Natural killer cell (primary cell): Measurements from ENCODE around the gene KCNA5. TPM values are rescaled to one million over a fixed set of nuclear protein-coding genes. Genes with fewer than 3 reads are reported as not detected.

Source experiments
- ATAC-seq, 3 donors: fragments of 150-1000 bp in 2 of 3; fragments of 200-7000 bp in 1 of 3; cut with Tn5 transposase; 1 replicate in 1 of 3; 2 replicates in 2 of 3; pipeline ENCODE4 v1.10.0; 2021; ENCODE audit warnings: mild to moderate bottlenecking in 2 of 3, moderate library complexity in 2 of 3
- DNase-seq, 2 donors: peaks; one replicate each; pipeline versions ENCODE4 v3.0.0 to v3.0.0-alpha.2; 2013 to 2021; ENCODE audit warnings: mixed read lengths in 1 of 2
- H3K27ac ChIP-seq: one replicate; pipeline ENCODE4 v1.5.1; 2013; ENCODE audit warnings: mild to moderate bottlenecking, low read length
- H3K27me3 ChIP-seq: one replicate; pipeline ENCODE4 v1.6.1; 2013; ENCODE audit warnings: low read length; ENCODE audit not compliant: control insufficient read depth, insufficient read depth
- H3K36me3 ChIP-seq: one replicate; pipeline ENCODE4 v1.6.1; 2013; ENCODE audit warnings: low read length; ENCODE audit not compliant: control insufficient read depth, insufficient read depth
- H3K4me1 ChIP-seq: one replicate; pipeline ENCODE4 v1.6.1; 2013; ENCODE audit warnings: low read length; ENCODE audit not compliant: control insufficient read depth, insufficient read depth
- H3K4me3 ChIP-seq: one replicate; pipeline ENCODE4 v1.5.1; 2013; ENCODE audit warnings: low read length
- H3K9me3 ChIP-seq: one replicate; pipeline ENCODE4 v1.6.1; 2013; ENCODE audit warnings: low read length; ENCODE audit not compliant: control insufficient read depth, insufficient read depth
- H3K27ac Mint-ChIP-seq, 2 donors: one replicate each; pipeline ENCODE4 v1.8.0; 2022; ENCODE audit warnings: mild to moderate bottlenecking in 2 of 2, mixed read lengths in 2 of 2, moderate library complexity in 1 of 2
- H3K27me3 Mint-ChIP-seq, 2 donors: one replicate each; pipeline ENCODE4 v1.8.0; 2022; ENCODE audit warnings: low read depth in 2 of 2, mixed read lengths in 2 of 2
- H3K36me3 Mint-ChIP-seq: one replicate; pipeline ENCODE4 v1.8.0; 2022; ENCODE audit warnings: mixed read lengths
- H3K4me1 Mint-ChIP-seq, 2 donors: one replicate each; pipeline ENCODE4 v1.8.0; 2022; ENCODE audit warnings: mixed read lengths in 2 of 2
- H3K4me3 Mint-ChIP-seq: one replicate; pipeline ENCODE4 v1.8.0; 2022; ENCODE audit warnings: mild to moderate bottlenecking, moderate library complexity, mixed read lengths
- H3K9me3 Mint-ChIP-seq, 2 donors: one replicate each; pipeline ENCODE4 v1.8.0; 2022; ENCODE audit warnings: mixed read lengths in 2 of 2
- WGBS: methylation state at CpG from one replicate; pipeline ENCODE4 v1.1.7; 2013; ENCODE audit warnings: missing lambda C conversion rate; ENCODE audit not compliant: insufficient coverage; 5-methylcytosine and 5-hydroxymethylcytosine counted together
- intact Hi-C: fragments of 100-400 bp; cut with micrococcal nuclease; formaldehyde crosslinking; loops from one replicate; pipeline ENCODE4 v1.14.2; 2022
- total RNA-seq, 4 donors: library from RNA; stranded (reverse); fragments of 120-200 nt in 1 of 4; gene quantifications; one replicate each; pipeline versions ENCODE4 v1.2.3 to v1.2.4, GENCODE V29; 2013 to 2022
- TF ChIP-seq, protein P1 (sequence below): fragments of 200-600 bp; IDR thresholded peaks from one replicate; pipeline ENCODE4 v1.8.0; 2022; ENCODE audit warnings: antibody characterized with exemption

KCNA5 gene
- total RNA-seq, 3 donors from 2014 or later (not counting 1 experiment from before 2014, with no cell fraction given), result 0.13 TPM; not detected in 2

GRCh38 chr12:5073853-5074252 is 30.2 kb downstream of the KCNA5 start:
- Histone ChIP-seq H3K27me3 (no peaks in the 10 kb centered on the region), H3K4me3 (no peak overlapping the region), H3K4me1 (no peaks in the 10 kb centered on the region), H3K36me3 (no peaks in the 10 kb centered on the region), H3K27ac (no peak overlapping the region), H3K9me3 (no peaks in the 10 kb centered on the region)
- Mint-ChIP-seq H3K4me3 (no peak overlapping the region), H3K9me3 (no peaks in the 10 kb centered on the region), H3K36me3 (no peaks in the 10 kb centered on the region), H3K27ac (no peak overlapping the region), H3K27me3 (peaks cover 4 to 13% of the 10 kb centered on the region in 2 donors), H3K4me1 (no peaks in the 10 kb centered on the region)
- ATAC-seq (no peak), DNase-seq (no peak)
- TF ChIP-seq, protein P1, sequence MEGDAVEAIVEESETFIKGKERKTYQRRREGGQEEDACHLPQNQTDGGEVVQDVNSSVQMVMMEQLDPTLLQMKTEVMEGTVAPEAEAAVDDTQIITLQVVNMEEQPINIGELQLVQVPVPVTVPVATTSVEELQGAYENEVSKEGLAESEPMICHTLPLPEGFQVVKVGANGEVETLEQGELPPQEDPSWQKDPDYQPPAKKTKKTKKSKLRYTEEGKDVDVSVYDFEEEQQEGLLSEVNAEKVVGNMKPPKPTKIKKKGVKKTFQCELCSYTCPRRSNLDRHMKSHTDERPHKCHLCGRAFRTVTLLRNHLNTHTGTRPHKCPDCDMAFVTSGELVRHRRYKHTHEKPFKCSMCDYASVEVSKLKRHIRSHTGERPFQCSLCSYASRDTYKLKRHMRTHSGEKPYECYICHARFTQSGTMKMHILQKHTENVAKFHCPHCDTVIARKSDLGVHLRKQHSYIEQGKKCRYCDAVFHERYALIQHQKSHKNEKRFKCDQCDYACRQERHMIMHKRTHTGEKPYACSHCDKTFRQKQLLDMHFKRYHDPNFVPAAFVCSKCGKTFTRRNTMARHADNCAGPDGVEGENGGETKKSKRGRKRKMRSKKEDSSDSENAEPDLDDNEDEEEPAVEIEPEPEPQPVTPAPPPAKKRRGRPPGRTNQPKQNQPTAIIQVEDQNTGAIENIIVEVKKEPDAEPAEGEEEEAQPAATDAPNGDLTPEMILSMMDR, result no peak
- intact Hi-C loops, result no loop called here
- 67% methylated on average over 1 of the region's 1 CpG for WGBS

- 89% methylated on average over 4 of the region's 4 CpGs for WGBS
- H3K27ac ChIP-seq, result no peak overlapping the region
- H3K4me1 ChIP-seq, result no peaks in the 10 kb centered on the region
- H3K36me3 Mint-ChIP-seq, result no peaks in the 10 kb centered on the region
- no peak overlapping the region for H3K27ac Mint-ChIP-seq
- intact Hi-C loops, result no loop called here
- TF ChIP-seq, protein P1, result no peak
- peaks cover 0 to 13% of the 10 kb centered on the region in 2 donors for H3K27me3 Mint-ChIP-seq
- no peaks in the 10 kb centered on the region for H3K27me3 ChIP-seq
- H3K4me3 Mint-ChIP-seq, result no peak overlapping the region
- H3K4me1 Mint-ChIP-seq, result no peaks in the 10 kb centered on the region
- ATAC-seq (no peak), DNase-seq (no peak)
- no peak overlapping the region for H3K4me3 ChIP-seq
- no peaks in the 10 kb centered on the region for H3K9me3 ChIP-seq
- H3K36me3 ChIP-seq, result no peaks in the 10 kb centered on the region
- no peaks in the 10 kb centered on the region for H3K9me3 Mint-ChIP-seq
Observed at GRCh38 chr12:5076761-5077160, 33.1 kb downstream of the KCNA5 start.

DNA sequence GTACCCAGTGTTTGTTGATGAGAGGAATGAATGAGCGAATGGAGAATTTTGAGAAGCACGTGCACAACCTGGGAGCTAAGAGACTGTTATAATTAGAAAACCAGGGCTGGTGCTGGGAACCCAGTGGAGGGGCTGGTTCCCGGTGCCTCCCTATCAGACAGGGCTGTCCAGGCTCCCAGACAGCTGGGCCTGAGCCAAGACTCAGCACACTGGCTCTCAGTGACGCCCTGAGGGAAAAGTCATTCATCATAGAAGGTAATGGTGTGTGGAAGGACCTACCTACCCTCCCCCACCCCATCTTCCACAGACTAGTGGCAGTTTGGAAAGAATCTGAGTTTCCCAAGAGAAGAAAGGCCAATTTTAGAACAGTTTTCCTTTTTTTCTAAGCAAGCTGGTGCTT is 34.7 kb downstream of the KCNA5 start:
- no peaks in the 10 kb centered on the region for H3K27me3 ChIP-seq
- DNase-seq (no peak), ATAC-seq (no peak)
- 70% methylated on average over 3 of the region's 4 CpGs for WGBS
- intact Hi-C loops, result no loop called here
- no peaks in the 10 kb centered on the region for H3K36me3 ChIP-seq
- TF ChIP-seq, protein P1, result no peak
- H3K9me3 ChIP-seq, result no peaks in the 10 kb centered on the region
- H3K27me3 Mint-ChIP-seq, result peaks cover 0 to 6% of the 10 kb centered on the region in 2 donors
- no peak overlapping the region for H3K27ac ChIP-seq
- no peak overlapping the region for H3K4me3 Mint-ChIP-seq
- H3K4me3 ChIP-seq, result no peak overlapping the region
- H3K27ac Mint-ChIP-seq, result no peak overlapping the region
- no peaks in the 10 kb centered on the region for H3K4me1 Mint-ChIP-seq
- no peaks in the 10 kb centered on the region for H3K36me3 Mint-ChIP-seq
- no peaks in the 10 kb centered on the region for H3K4me1 ChIP-seq
- no peaks in the 10 kb centered on the region for H3K9me3 Mint-ChIP-seq

GRCh38 chr12:5081016-5081415 is 37.3 kb downstream of the KCNA5 start:
- H3K36me3 ChIP-seq, result no peaks in the 10 kb centered on the region
- Mint-ChIP-seq H3K36me3 (no peaks in the 10 kb centered on the region), H3K4me3 (no peak overlapping the region), H3K27ac (no peak overlapping the region), H3K27me3 (peaks cover 6% of the 10 kb centered on the region in 2 donors), H3K4me1 (no peaks in the 10 kb centered on the region), H3K9me3 (no peaks in the 10 kb centered on the region)
- ATAC-seq (no peak), DNase-seq (no peak)
- no peaks in the 10 kb centered on the region for H3K4me1 ChIP-seq
- no peaks in the 10 kb centered on the region for H3K9me3 ChIP-seq
- WGBS, result 86% methylated on average over 10 of the region's 12 CpGs
- H3K27me3 ChIP-seq, result no peaks in the 10 kb centered on the region
- intact Hi-C loops, result loop anchor here (5.0 kb wide), 1 partner anchor 224 kb away; no protein-coding TSS in a partner anchor
- no peak overlapping the region for H3K4me3 ChIP-seq
- TF ChIP-seq, protein P1, result no peak
- H3K27ac ChIP-seq, result no peak overlapping the region
